K562 (cell line): ENCODE data around the gene AKAP13. TPM values are rescaled to one million over a fixed set of nuclear protein-coding genes. Genes with fewer than 3 reads are reported as not detected.

Source experiments
- ATAC-seq: fragments of 200-7000 bp; cut with Tn5 transposase; 3 replicates; pipeline ENCODE4 v1.9.1; 2020; ENCODE audit warnings: moderate library complexity
- BruUV-seq: library from RNA; stranded (reverse); fragments of 400-500 nt; replicated peaks from 2 replicates; lab custom pipeline; 2021; lab: Mats Ljungman, UMichigan
- CTCF ChIA-PET: fragments of 300-600 bp; formaldehyde crosslinking; extraction: SDS; loops from one replicate; lab custom pipeline; 2021; ENCODE audit warnings: low intra/inter-chr PET ratio; lab: Yijun Ruan, JAX
- POLR2A ChIA-PET: fragments of 300-600, 350-650 bp; sonication (Branson Sonifier 250); formaldehyde crosslinking; extraction: SDS; loops from one replicate; lab custom pipeline; 2021; ENCODE audit warnings: antibody characterized with exemption, inconsistent platforms; lab: Yijun Ruan, JAX
- DNase-seq, 4 experiments: peaks; one replicate each; pipeline versions ENCODE4 v3.0.0 to v3.0.0-alpha.2; 2011 to 2018; ENCODE audit warnings: low spot score in 3 of 4, mixed read lengths in 3 of 4; ENCODE audit errors: extremely low read depth in 1 of 4
- FAIRE-seq: peaks from 2 replicates; lab custom pipeline; 2011; peaks lifted over from hg19 to GRCh38; lab: Jason Lieb, UNC
- H2AFZ ChIP-seq: 2 replicates; pipeline ENCODE4 v1.6.0; 2011; ENCODE audit warnings: low read depth, low read length, control low read depth, inconsistent platforms
- H3K27ac ChIP-seq: fragments of 200-600 bp; 3 replicates; pipeline ENCODE4 v1.8.0; 2011; ENCODE audit warnings: low read depth, mild to moderate bottlenecking, control low read depth, inconsistent platforms, low read length, moderate library complexity, mixed read lengths; ENCODE audit errors: extremely low read depth
- H3K27me3 ChIP-seq, 2 experiments: fragments of 300-600 bp in 1 of 2; 2 replicates in 1 of 2; 3 replicates in 1 of 2; pipeline versions ENCODE4 v1.6.0 to v1.8.0; 2011; ENCODE audit warnings: inconsistent platforms in 2 of 2, low read length in 2 of 2, mild to moderate bottlenecking in 1 of 2, mixed read lengths in 1 of 2, moderate library complexity in 1 of 2; ENCODE audit not compliant: control insufficient read depth in 2 of 2, insufficient read depth in 2 of 2
- H3K36me3 ChIP-seq: fragments of 300-600 bp; 3 replicates; pipeline ENCODE4 v1.8.0; 2011; ENCODE audit warnings: mild to moderate bottlenecking, low read length, inconsistent platforms; ENCODE audit not compliant: control insufficient read depth, insufficient read depth
- H3K4me1 ChIP-seq, 2 experiments: fragments of 200-600 bp in 1 of 2; replicated peaks in 1 of 2; 2 replicates in 1 of 2; 3 replicates in 1 of 2; pipeline versions ENCODE4 v1.5.1 to v1.8.0; 2011; ENCODE audit warnings: inconsistent platforms in 2 of 2, low read length in 2 of 2, mild to moderate bottlenecking in 1 of 2, mixed read lengths in 1 of 2, moderate library complexity in 1 of 2; ENCODE audit not compliant: control insufficient read depth in 2 of 2, insufficient read depth in 2 of 2
- H3K4me2 ChIP-seq: 2 replicates; pipeline ENCODE4 v1.6.1; 2011; ENCODE audit warnings: low read length, control low read depth, inconsistent platforms, mixed read lengths; ENCODE audit not compliant: insufficient read depth
- H3K4me3 ChIP-seq: fragments of 200-600 bp; sonication (generic), shearing (Covaris generic); 2 replicates; pipeline ENCODE4 v1.5.1; 2016; ENCODE audit warnings: control low read depth, inconsistent platforms
- H3K79me2 ChIP-seq: fragments of 200-600 bp; 3 replicates; pipeline ENCODE4 v1.8.0; 2011; ENCODE audit warnings: low read length, inconsistent platforms; ENCODE audit not compliant: control insufficient read depth, insufficient read depth
- H3K9ac ChIP-seq, 2 experiments: 2 replicates each; pipeline versions ENCODE4 v1.6.0 to v1.6.1; 2011; ENCODE audit warnings: low read depth in 2 of 2, low read length in 2 of 2, control low read depth in 1 of 2, inconsistent platforms in 1 of 2, mild to moderate bottlenecking in 1 of 2, mixed read lengths in 1 of 2; ENCODE audit not compliant: insufficient read depth in 1 of 2
- H3K9me1 ChIP-seq: one replicate; pipeline ENCODE4 v1.6.0; 2011; ENCODE audit warnings: inconsistent platforms, mild to moderate bottlenecking, low read length, moderate library complexity; ENCODE audit not compliant: control insufficient read depth, insufficient read depth
- H3K9me3 ChIP-seq: replicated peaks from 2 replicates; pipeline ENCODE4 v1.5.1; 2011; ENCODE audit warnings: low read depth, low read length, inconsistent platforms; ENCODE audit not compliant: control insufficient read depth, insufficient read depth
- H4K20me1 ChIP-seq: replicated peaks from 2 replicates; pipeline ENCODE4 v1.6.1; 2011; ENCODE audit warnings: low read length, inconsistent platforms, mixed read lengths; ENCODE audit not compliant: control insufficient read depth, insufficient read depth
- CBX3 ChIP-seq, 2 experiments: IDR thresholded peaks; 1 replicate in 1 of 2; 2 replicates in 1 of 2; pipeline ENCODE4 v1.6.1; 2012; ENCODE audit warnings: inconsistent platforms in 2 of 2, low read length in 2 of 2, borderline replicate concordance in 1 of 2, control low read depth in 1 of 2
- ELF4 ChIP-seq: fragments of 450-650 bp; formaldehyde crosslinking; IDR thresholded peaks from 2 replicates; pipeline ENCODE4 v1.4.0; 2022; ENCODE audit warnings: missing genetic modification characterization
- POLR2B ChIP-seq: fragments of 450-650 bp; IDR thresholded peaks from 2 replicates; pipeline ENCODE4 v1.6.1; 2018; ENCODE audit warnings: low read depth; ENCODE audit not compliant: partially characterized antibody
- SMAD4 ChIP-seq: fragments of 250-450 bp; sonication (Bioruptor Pico); conservative IDR thresholded peaks from 2 replicates; pipeline ENCODE4 v1.8.0; 2021; ENCODE audit warnings: inconsistent platforms, mild to moderate bottlenecking, moderate library complexity
- SMC3 ChIP-seq: conservative IDR thresholded peaks from 2 replicates; pipeline ENCODE4 v1.6.1; 2011; ENCODE audit warnings: low read depth, low read length, improper control_type of control experiment; ENCODE audit not compliant: insufficient read depth
- TAF1 ChIP-seq: IDR thresholded peaks from 2 replicates; pipeline ENCODE4 v1.6.1; 2011; ENCODE audit warnings: mild to moderate bottlenecking, low read length, moderate library complexity; ENCODE audit not compliant: insufficient read depth, control insufficient read depth, severe bottlenecking; ENCODE audit errors: extremely low read depth
- TAL1 ChIP-seq: fragments of 450-650 bp; IDR thresholded peaks from 2 replicates; pipeline ENCODE4 v1.6.1; 2016; ENCODE audit warnings: mild to moderate bottlenecking
- ZBED1 ChIP-seq: IDR thresholded peaks from 2 replicates; pipeline ENCODE4 v1.6.1; 2014
- ZBTB33 ChIP-seq: sonication (generic); formaldehyde crosslinking; IDR thresholded peaks from 2 replicates; pipeline ENCODE4 v1.8.1; 2023; ENCODE audit warnings: mild to moderate bottlenecking, missing genetic modification reagents
- ZHX1 ChIP-seq: fragments of 150-350 bp; conservative IDR thresholded peaks from 2 replicates; pipeline ENCODE4 v1.6.1; 2014; ENCODE audit warnings: low read length
- WGBS: fragments of 100-300 bp; shearing (Covaris generic); methylation state at CpG from one replicate; pipeline ENCODE4 v1.1.6; 2016; ENCODE audit warnings: low coverage, mixed read lengths; ENCODE audit not compliant: insufficient coverage; ENCODE audit errors: missing lambda C conversion rate; 5-methylcytosine and 5-hydroxymethylcytosine counted together
- in situ Hi-C: fragments of 300-500 bp; cut with MboI; formaldehyde crosslinking; loops from 4 replicates; pipeline ENCODE4 v1.15.0; 2018; ENCODE audit warnings: inconsistent platforms, mixed read lengths
- intact Hi-C: fragments of 100-400 bp; cut with micrococcal nuclease; formaldehyde crosslinking; loops from 2 replicates; pipeline ENCODE4 v1.14.2; 2022
- polyA plus RNA-seq, 8 experiments: library from polyadenylated mRNA; depleted of rRNA in 4 of 8; stranded (reverse) in 5 of 8; unstranded in 3 of 8; fragments of >200 nt; fragmentation: Nextera tagmentation in 2 of 8; fragmentation: Illumina TruSeq in 1 of 8; extraction: Ambion mirVana in 2 of 8; extraction: Trizol in 1 of 8; gene quantifications; 2 replicates each; pipeline versions ENCODE4 v1.2.1 to v1.2.3, GENCODE V29; 2011 to 2014; ENCODE audit warnings: inconsistent platforms in 1 of 8, missing spikeins in 1 of 8
- total RNA-seq, 7 experiments: library from RNA; depleted of rRNA in 6 of 7; stranded (reverse); fragments of >200 nt in 6 of 7; fragmentation: Illumina TruSeq in 2 of 7; extraction: Trizol in 2 of 7; gene quantifications; 2 replicates each; pipeline versions ENCODE4 v1.2.1 to v1.2.3, GENCODE V29; 2011 to 2021; ENCODE audit warnings: low replicate concordance in 1 of 7

AKAP13 gene
- total and polyA plus RNA-seq, 9 of the 15 experiments (the other 6 are each of a cell fraction or from before 2014, with no cell fraction given): 0.03 to 1.7 (median 0.42) TPM

- Histone ChIP-seq H3K4me3 (no peak overlapping the region), H3K27ac (no peak overlapping the region), H3K9me3 (no peaks in the 10 kb centered on the region), H3K4me2 (no peak overlapping the region), H3K79me2 (no peaks in the 10 kb centered on the region), H3K27me3 (peaks cover 19 to 41% of the 10 kb centered on the region in 2 experiments; a peak in 4 of 5 replicates), H3K4me1 (no peaks in the 10 kb centered on the region), H3K9me1 (no peaks in the 10 kb centered on the region), H3K9ac (no peak overlapping the region), H4K20me1 (0 out of 2 replicates have a peak, but pooled peaks cover 3% of the 10 kb centered on the region), H3K36me3 (no peaks in the 10 kb centered on the region), H2AFZ (no peak overlapping the region)
- 0% methylated on average over 1 of the region's 1 CpG for WGBS
- ChIA-PET CTCF (no interaction called here), POLR2A (interaction anchor here (1.7 kb wide), 1 partner anchor 10 kb away, joined by 7 read pairs; no protein-coding TSS in a partner anchor)
- intact Hi-C loops (no loop called here), in situ Hi-C loops (no loop called here)
- ATAC-seq: no peak
- no peak for DNase-seq
- no peak for FAIRE-seq
- BruUV-seq: no TSS peak
- TF ChIP-seq SMC3 (no peak), ZBED1 (no peak), TAF1 (no peak), ZHX1 (no peak), ZBTB33 (CRISPR knock-in tag) (no peak), SMAD4 (no peak), CBX3 (IDR thresholded peaks at IDR 0.05; ENCODE audit: borderline replicate concordance in 1 of 2, low read length in 2 of 2) (no peak), TAL1 (no peak), ELF4 (no peak), POLR2B (no peak)
These were observed 398.8 kb downstream of the AKAP13 start for GRCh38 chr15:85779249-85779648.
